ENCODE data around the gene SORCS1. TPM values are rescaled to one million over a fixed set of nuclear protein-coding genes. Genes with fewer than 3 reads are reported as not detected.

Gene SORCS1
- total and polyA plus RNA-seq, 2 experiments from 2014 or later, result 2.9 to 8.9 TPM

GRCh38 chr10:107160866-107161265 lies 3.6 kb downstream of the SORCS1 start:
- no peak overlapping the region for H3K4me3 Mint-ChIP-seq
- DNase-seq (ENCODE audit: low spot score) (no peak), ATAC-seq (no peak)
- Histone ChIP-seq H3K9me2 (ENCODE audit: insufficient read depth) (no peaks in the 10 kb centered on the region), H3K36me3 (ENCODE audit: insufficient read depth) (no peaks in the 10 kb centered on the region), H3K27me3 (ENCODE audit: insufficient read depth) (peaks cover 31% of the 10 kb centered on the region), H3K4me2 (no peak overlapping the region), H3K27ac (ENCODE audit: low read depth) (no peak overlapping the region), H3K4me3 (no peak overlapping the region), H2AFZ (no peak overlapping the region), H3F3A (replicated peaks; ENCODE audit: low read depth) (peaks cover 5% of the 10 kb centered on the region; the same call in 1 of the 2 replicates), H3K4me1 (ENCODE audit: insufficient read depth) (peaks cover 61% of the 10 kb centered on the region), H3K79me2 (replicated peaks; ENCODE audit: insufficient read depth) (0 out of 2 replicates have a peak, but pooled peaks cover 4% of the 10 kb centered on the region), H4K20me1 (replicated peaks; ENCODE audit: insufficient read depth) (no peaks in the 10 kb centered on the region)
- H3K4me1 Mint-ChIP-seq, result peaks cover 51% of the 10 kb centered on the region
- H3K27ac Mint-ChIP-seq, result no peak overlapping the region
- no peaks in the 10 kb centered on the region for H3K36me3 Mint-ChIP-seq (ENCODE audit: low read depth)
- no peaks in the 10 kb centered on the region for H3K9me3 Mint-ChIP-seq
- TF ChIP-seq ETS1 (IDR thresholded peaks at IDR 0.05), result no peak
- no peak for TF ChIP-seq JUNB (IDR thresholded peaks at IDR 0.05; ENCODE audit: unreplicated experiment)
- TF ChIP-seq ZNF331 (CRISPR knock-in tag; IDR thresholded peaks at IDR 0.05; ENCODE audit: low read depth), result no peak
- no peak for TF ChIP-seq NANOG (IDR thresholded peaks at IDR 0.05; ENCODE audit: borderline replicate concordance)
- TF ChIP-seq ZNF114 (CRISPR knock-in tag; IDR thresholded peaks at IDR 0.05), result no peak
- no peak for TF ChIP-seq CREB1 (CRISPR knock-in tag; IDR thresholded peaks at IDR 0.05; ENCODE audit: low read depth)
- TF ChIP-seq EZH2 (IDR thresholded peaks at IDR 0.05; ENCODE audit: low read depth, unreplicated experiment), result no peak
- TF ChIP-seq POLR2AphosphoS5 (IDR thresholded peaks at IDR 0.05; ENCODE audit: low read depth), result no peak
- no peak for TF ChIP-seq ZNF462 (CRISPR knock-in tag; IDR thresholded peaks at IDR 0.05)
- no peak for TF ChIP-seq EZH2phosphoT487 (IDR thresholded peaks at IDR 0.05; ENCODE audit: unreplicated experiment)
- no peak for TF ChIP-seq REST (IDR thresholded peaks at IDR 0.05; ENCODE audit: unreplicated experiment)
- TF ChIP-seq STAT1 (IDR thresholded peaks at IDR 0.05; ENCODE audit: unreplicated experiment), result no peak
- H3K27me3 Mint-ChIP-seq (ENCODE audit: insufficient read depth, low read depth, poor library complexity), result peaks cover 19% of the 10 kb centered on the region

Measured in GM23338 (cell line).